Suprapubic skin (tissue), 4 donors: Measurements from ENCODE around the gene FUZ. TPM values are rescaled to one million over a fixed set of nuclear protein-coding genes. Genes with fewer than 3 reads are reported as not detected.

Experiments
- DNase-seq, 2 donors: peaks; one replicate each; pipeline ENCODE4 v3.0.0-alpha.2; 2019; ENCODE audit warnings: low spot score in 2 of 2
- H3K27ac ChIP-seq: fragments of 200-600 bp; sonication (generic); one replicate; pipeline ENCODE4 v1.5.1; 2019
- H3K27me3 ChIP-seq: fragments of 200-600 bp; sonication (generic); one replicate; pipeline ENCODE4 v1.5.1; 2019
- H3K36me3 ChIP-seq: fragments of 200-600 bp; sonication (generic); one replicate; pipeline ENCODE4 v1.5.1; 2019
- H3K4me1 ChIP-seq: fragments of 200-600 bp; sonication (generic); one replicate; pipeline ENCODE4 v1.5.1; 2019
- H3K4me3 ChIP-seq: fragments of 200-600 bp; sonication (generic); one replicate; pipeline ENCODE4 v1.5.1; 2019; ENCODE audit warnings: mild to moderate bottlenecking
- H3K9me3 ChIP-seq: fragments of 200-600 bp; sonication (generic); one replicate; pipeline ENCODE4 v1.5.1; 2019
- CTCF ChIP-seq, 2 donors: fragments of 200-600 bp in 1 of 2; fragments of 450-650 bp in 1 of 2; sonication (generic) in 1 of 2; IDR thresholded peaks; one replicate each; pipeline ENCODE4 v1.5.1; 2016 to 2019; ENCODE audit warnings: antibody characterized with exemption in 2 of 2, mild to moderate bottlenecking in 1 of 2, moderate library complexity in 1 of 2
- EP300 ChIP-seq: sonication (generic); formaldehyde crosslinking; IDR thresholded peaks from one replicate; pipeline ENCODE4 v1.6.1; 2017; ENCODE audit warnings: antibody characterized with exemption
- POLR2A ChIP-seq, 2 donors: fragments of 450-650 bp; IDR thresholded peaks; one replicate each; pipeline ENCODE4 v1.6.1; 2017; ENCODE audit warnings: antibody characterized with exemption in 2 of 2, mild to moderate bottlenecking in 2 of 2, moderate library complexity in 2 of 2
- POLR2AphosphoS5 ChIP-seq, 3 donors: sonication (generic); formaldehyde crosslinking; IDR thresholded peaks; one replicate each; pipeline ENCODE4 v1.6.1; 2017; ENCODE audit warnings: antibody characterized with exemption in 3 of 3
- WGBS: methylation state at CpG from one replicate; pipeline ENCODE4 v1.1.5; 2018; 5-methylcytosine and 5-hydroxymethylcytosine counted together
- total RNA-seq, 4 donors: library from RNA; depleted of rRNA; stranded (reverse); fragments of >200 nt; gene quantifications; one replicate each; pipeline ENCODE4 v1.1.0, GENCODE V29; 2016

FUZ gene
- total RNA-seq, 4 donors from 2014 or later = 9.4 to 24.2 (median 14.4) TPM

GRCh38 chr19:49857061-49857837 is 44.2 kb upstream of the FUZ start:
- peak in 1 of 2 donors; percentile 61 for DNase-seq
- Histone ChIP-seq H3K36me3 (peaks cover 75% of the 10 kb centered on the region), H3K27ac (no peak overlapping the region), H3K9me3 (no peaks in the 10 kb centered on the region), H3K4me1 (peaks cover 34% of the 10 kb centered on the region), H3K4me3 (no peak overlapping the region), H3K27me3 (no peaks in the 10 kb centered on the region)
- 94% methylated on average over 14 of the region's 26 CpGs for WGBS
- no peak for TF ChIP-seq EP300
- no peak for TF ChIP-seq CTCF (IDR thresholded peaks at IDR 0.05)
- no peak for TF ChIP-seq POLR2A (IDR thresholded peaks at IDR 0.05)
- no peak for TF ChIP-seq POLR2AphosphoS5 (IDR thresholded peaks at IDR 0.05)

- Histone ChIP-seq H3K27me3 (no peaks in the 10 kb centered on the region), H3K36me3 (peaks cover 69% of the 10 kb centered on the region), H3K4me3 (no peak overlapping the region), H3K27ac (no peak overlapping the region), H3K9me3 (no peaks in the 10 kb centered on the region), H3K4me1 (peaks cover 40% of the 10 kb centered on the region)
- no CpG with 5 or more reads among the region's 18 CpGs for WGBS
- TF ChIP-seq POLR2A (IDR thresholded peaks at IDR 0.05) = no peak
- no peak for TF ChIP-seq POLR2AphosphoS5 (IDR thresholded peaks at IDR 0.05)
- no peak for TF ChIP-seq EP300
- no peak for TF ChIP-seq CTCF (IDR thresholded peaks at IDR 0.05)
- DNase-seq = peak in 1 of 2 donors; percentile 64
These were observed 43.5 kb upstream of the FUZ start for GRCh38 chr19:49856574-49857021.

DNA sequence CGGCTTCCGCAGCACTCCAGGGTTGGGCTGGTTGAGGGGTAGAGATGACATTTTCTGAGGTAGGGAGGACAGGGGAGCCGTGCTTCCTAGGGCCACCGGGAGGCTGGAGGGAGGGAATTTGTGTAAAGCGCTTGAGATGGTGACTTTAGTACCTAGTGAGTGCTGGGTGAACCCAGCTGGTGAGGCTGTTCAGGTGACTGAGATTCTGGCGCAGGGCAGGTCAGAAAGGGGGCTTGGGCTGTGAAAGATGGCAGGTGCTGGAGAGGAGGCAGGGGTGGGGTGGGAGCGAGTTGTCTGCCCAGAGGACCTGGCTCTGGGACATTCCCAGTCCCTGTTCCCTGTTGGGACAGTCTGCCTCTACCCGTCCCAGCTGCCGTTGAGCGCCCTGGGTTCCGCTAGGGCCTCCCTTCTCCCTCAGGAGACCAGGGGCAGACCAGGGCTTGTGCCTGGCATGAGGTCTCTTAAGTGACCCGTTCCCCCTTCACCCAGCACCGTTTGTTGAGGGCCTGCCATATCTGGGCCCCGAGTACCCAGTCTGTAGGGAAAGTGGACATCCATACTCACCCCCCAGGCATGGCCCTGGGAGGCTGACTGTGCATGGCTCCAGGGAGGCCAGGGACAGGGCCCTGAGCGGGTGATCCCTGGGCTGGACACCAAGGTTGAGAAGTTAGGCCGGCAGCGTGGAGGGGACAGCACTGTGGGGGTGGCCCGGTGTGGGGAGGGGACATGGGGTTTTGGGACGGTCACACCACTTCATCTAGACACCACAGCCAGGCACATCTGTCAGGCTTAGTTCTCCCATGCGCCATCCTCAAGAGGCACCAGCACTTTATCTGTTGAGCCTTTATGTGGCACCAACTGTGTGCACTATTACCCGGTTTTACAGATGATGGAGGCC is 42.8 kb upstream of the FUZ start:
- peak in 1 of 2 donors; percentile 63 for DNase-seq
- TF ChIP-seq CTCF (IDR thresholded peaks at IDR 0.05) (no peak), EP300 (no peak), POLR2AphosphoS5 (IDR thresholded peaks at IDR 0.05) (no peak), POLR2A (IDR thresholded peaks at IDR 0.05) (no peak)
- WGBS = 87% methylated on average over 15 of the region's 21 CpGs

DNA sequence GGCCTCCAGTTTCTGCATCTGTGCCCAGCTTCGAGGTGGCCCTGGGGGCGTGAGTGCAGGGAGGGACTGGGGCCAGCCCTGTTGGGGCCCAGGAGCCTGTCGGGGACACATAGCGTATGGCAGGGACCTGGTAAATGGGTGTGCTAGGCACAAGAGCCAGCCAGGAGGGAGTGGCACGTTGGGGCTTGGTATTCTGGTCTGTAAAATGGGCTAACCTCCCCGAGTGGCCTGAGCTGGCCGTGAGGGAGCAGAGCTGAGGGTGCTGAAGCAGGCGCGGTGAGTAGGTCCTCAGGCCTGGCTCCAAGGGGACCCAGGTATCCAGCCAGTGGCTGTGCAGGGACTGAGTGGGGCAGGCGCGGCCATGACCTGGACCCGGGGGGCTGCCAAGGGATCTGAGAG is 42.2 kb upstream of the FUZ start:
- 83% methylated on average over 12 of the region's 12 CpGs for WGBS
- peaks cover 30% of the 10 kb centered on the region for H3K4me1 ChIP-seq
- no peak overlapping the region for H3K27ac ChIP-seq
- no peaks in the 10 kb centered on the region for H3K9me3 ChIP-seq
- no peak overlapping the region for H3K4me3 ChIP-seq
- no peaks in the 10 kb centered on the region for H3K27me3 ChIP-seq
- no peak for DNase-seq
- peaks cover 57% of the 10 kb centered on the region for H3K36me3 ChIP-seq
- TF ChIP-seq POLR2AphosphoS5 (IDR thresholded peaks at IDR 0.05) = no peak

More for the DNA sequence above, 42.8 kb upstream of the FUZ start:
- no peaks in the 10 kb centered on the region for H3K27me3 ChIP-seq
- H3K9me3 ChIP-seq = no peaks in the 10 kb centered on the region
- H3K4me3 ChIP-seq = no peak overlapping the region
- peaks cover 63% of the 10 kb centered on the region for H3K36me3 ChIP-seq
- H3K27ac ChIP-seq = no peak overlapping the region
- peaks cover 34% of the 10 kb centered on the region for H3K4me1 ChIP-seq

- TF ChIP-seq EP300 = no peak
- H3K27me3 ChIP-seq = no peaks in the 10 kb centered on the region
- no peak overlapping the region for H3K4me3 ChIP-seq
- no peak overlapping the region for H3K27ac ChIP-seq
- DNase-seq = peak in 1 of 2 donors; percentile 66
- peaks cover 51% of the 10 kb centered on the region for H3K36me3 ChIP-seq
- H3K4me1 ChIP-seq = peaks cover 37% of the 10 kb centered on the region
- 89% methylated on average over 17 of the region's 39 CpGs for WGBS
- H3K9me3 ChIP-seq = no peaks in the 10 kb centered on the region
These were observed 41.5 kb upstream of the FUZ start for GRCh38 chr19:49854378-49855263.
